ENCODE measurements around the gene LRP3.
A peak's percentile ranks its signal among the peaks of the same experiment; 100 is the strongest.
"Not testable (repeated sequence)": the region's sequence is repeated elsewhere in the genome, so short reads cannot be mapped to it uniquely, and the experiment has no call there.

Gene LRP3

GRCh38 chr19:33159149-33159548 is 35.0 kb upstream of the LRP3 start:
- Histone ChIP-seq H3K27ac (ENCODE audit: low read depth, low read length, severe bottlenecking) (no peak overlapping the region), H3K4me3 (ENCODE audit: extremely low read depth, insufficient read depth, low read length, poor library complexity, severe bottlenecking) (no peak overlapping the region), H3K36me3 (ENCODE audit: control insufficient read depth, insufficient read depth, low read length) (no peaks in the 10 kb centered on the region), H3K9me3 (ENCODE audit: control insufficient read depth, low read length) (no peaks in the 10 kb centered on the region), H3K4me1 (ENCODE audit: control insufficient read depth, insufficient read depth, low read length, poor library complexity, severe bottlenecking) (no peaks in the 10 kb centered on the region)
- no CpG with 5 or more reads among the region's 4 CpGs for WGBS, 2 experiments (ENCODE audit: insufficient coverage in 2 of 2)

- H3K4me3 ChIP-seq (ENCODE audit: extremely low read depth, insufficient read depth, low read length, poor library complexity, severe bottlenecking), result no peak overlapping the region
- H3K4me1 ChIP-seq (ENCODE audit: control insufficient read depth, insufficient read depth, low read length, poor library complexity, severe bottlenecking), result no peaks in the 10 kb centered on the region
- WGBS, 2 experiments (ENCODE audit: insufficient coverage in 2 of 2), result 84 to 87% methylated on average over 6 to 8 of the region's 8 CpGs
- no peak overlapping the region for H3K27ac ChIP-seq (ENCODE audit: low read depth, low read length, severe bottlenecking)
- no peaks in the 10 kb centered on the region for H3K36me3 ChIP-seq (ENCODE audit: control insufficient read depth, insufficient read depth, low read length)
- no peaks in the 10 kb centered on the region for H3K9me3 ChIP-seq (ENCODE audit: control insufficient read depth, low read length)
Measured at GRCh38 chr19:33159893-33160292, 34.2 kb upstream of the LRP3 start.

- no peak overlapping the region for H3K4me3 ChIP-seq (ENCODE audit: extremely low read depth, insufficient read depth, low read length, poor library complexity, severe bottlenecking)
- WGBS, 2 experiments (ENCODE audit: insufficient coverage in 2 of 2), result 85 to 92% methylated on average over 4 of the region's 4 CpGs
- H3K27ac ChIP-seq (ENCODE audit: low read depth, low read length, severe bottlenecking), result no peak overlapping the region
- H3K9me3 ChIP-seq (ENCODE audit: control insufficient read depth, low read length), result no peaks in the 10 kb centered on the region
- no peaks in the 10 kb centered on the region for H3K36me3 ChIP-seq (ENCODE audit: control insufficient read depth, insufficient read depth, low read length)
- H3K4me1 ChIP-seq (ENCODE audit: control insufficient read depth, insufficient read depth, low read length, poor library complexity, severe bottlenecking), result no peaks in the 10 kb centered on the region
Measured at GRCh38 chr19:33161201-33161600, 32.9 kb upstream of the LRP3 start.

- no peaks in the 10 kb centered on the region for H3K36me3 ChIP-seq (ENCODE audit: control insufficient read depth, insufficient read depth, low read length)
- H3K9me3 ChIP-seq (ENCODE audit: control insufficient read depth, low read length), result no peaks in the 10 kb centered on the region
- no peaks in the 10 kb centered on the region for H3K4me1 ChIP-seq (ENCODE audit: control insufficient read depth, insufficient read depth, low read length, poor library complexity, severe bottlenecking)
- 95 to 100% methylated on average over 1 to 2 of the region's 6 CpGs for WGBS, 2 experiments (ENCODE audit: insufficient coverage in 2 of 2)
- H3K27ac ChIP-seq (ENCODE audit: low read depth, low read length, severe bottlenecking), result no peak overlapping the region
- no peak overlapping the region for H3K4me3 ChIP-seq (ENCODE audit: extremely low read depth, insufficient read depth, low read length, poor library complexity, severe bottlenecking)
Measured at GRCh38 chr19:33163481-33163880, 30.6 kb upstream of the LRP3 start.

- 77 to 87% methylated on average over 4 to 5 of the region's 6 CpGs for WGBS, 2 experiments (ENCODE audit: insufficient coverage in 2 of 2)
- H3K36me3 ChIP-seq (ENCODE audit: control insufficient read depth, insufficient read depth, low read length); H3K27ac ChIP-seq (ENCODE audit: low read depth, low read length, severe bottlenecking); H3K4me1 ChIP-seq (ENCODE audit: control insufficient read depth, insufficient read depth, low read length, poor library complexity, severe bottlenecking); H3K4me3 ChIP-seq (ENCODE audit: extremely low read depth, insufficient read depth, low read length, poor library complexity, severe bottlenecking); H3K9me3 ChIP-seq (ENCODE audit: control insufficient read depth, low read length): not testable (repeated sequence)
Measured at GRCh38 chr19:33166037-33166436, 28.1 kb upstream of the LRP3 start.

GRCh38 chr19:33167438-33167837 is 26.7 kb upstream of the LRP3 start:
- Histone ChIP-seq H3K9me3 (ENCODE audit: control insufficient read depth, low read length) (no peaks in the 10 kb centered on the region), H3K27ac (ENCODE audit: low read depth, low read length, severe bottlenecking) (no peak overlapping the region), H3K36me3 (ENCODE audit: control insufficient read depth, insufficient read depth, low read length) (no peaks in the 10 kb centered on the region), H3K4me3 (ENCODE audit: extremely low read depth, insufficient read depth, low read length, poor library complexity, severe bottlenecking) (no peak overlapping the region), H3K4me1 (ENCODE audit: control insufficient read depth, insufficient read depth, low read length, poor library complexity, severe bottlenecking) (no peaks in the 10 kb centered on the region)
- 89 to 100% methylated on average over 1 of the region's 1 CpG for WGBS, 2 experiments (ENCODE audit: insufficient coverage in 2 of 2)

- H3K36me3 ChIP-seq (ENCODE audit: control insufficient read depth, insufficient read depth, low read length), result no peaks in the 10 kb centered on the region
- H3K27ac ChIP-seq (ENCODE audit: low read depth, low read length, severe bottlenecking), result no peak overlapping the region
- no CpG with 5 or more reads among the region's 1 CpG for WGBS, 2 experiments (ENCODE audit: insufficient coverage in 2 of 2)
- no peak overlapping the region for H3K4me3 ChIP-seq (ENCODE audit: extremely low read depth, insufficient read depth, low read length, poor library complexity, severe bottlenecking)
- no peaks in the 10 kb centered on the region for H3K9me3 ChIP-seq (ENCODE audit: control insufficient read depth, low read length)
- H3K4me1 ChIP-seq (ENCODE audit: control insufficient read depth, insufficient read depth, low read length, poor library complexity, severe bottlenecking), result no peaks in the 10 kb centered on the region
Measured at GRCh38 chr19:33168528-33168927, 25.6 kb upstream of the LRP3 start.

GRCh38 chr19:33171222-33171795 is 22.8 kb upstream of the LRP3 start:
- Histone ChIP-seq H3K4me1 (ENCODE audit: control insufficient read depth, insufficient read depth, low read length, poor library complexity, severe bottlenecking) (peaks cover 7% of the 10 kb centered on the region), H3K36me3 (ENCODE audit: control insufficient read depth, insufficient read depth, low read length) (no peaks in the 10 kb centered on the region), H3K27ac (ENCODE audit: low read depth, low read length, severe bottlenecking) (no peak overlapping the region), H3K9me3 (ENCODE audit: control insufficient read depth, low read length) (no peaks in the 10 kb centered on the region), H3K4me3 (ENCODE audit: extremely low read depth, insufficient read depth, low read length, poor library complexity, severe bottlenecking) (no peak overlapping the region)
- 83% methylated on average over 1 of the region's 1 CpG; no CpG with 5 or more reads in 1 of the 2 experiments for WGBS, 2 experiments (ENCODE audit: insufficient coverage in 2 of 2)

- H3K27ac ChIP-seq (ENCODE audit: low read depth, low read length, severe bottlenecking), result no peak overlapping the region
- no peaks in the 10 kb centered on the region for H3K9me3 ChIP-seq (ENCODE audit: control insufficient read depth, low read length)
- H3K4me1 ChIP-seq (ENCODE audit: control insufficient read depth, insufficient read depth, low read length, poor library complexity, severe bottlenecking), result peaks cover 7% of the 10 kb centered on the region
- WGBS, 2 experiments (ENCODE audit: insufficient coverage in 2 of 2), result 96 to 98% methylated on average over 5 of the region's 6 CpGs
- no peak overlapping the region for H3K4me3 ChIP-seq (ENCODE audit: extremely low read depth, insufficient read depth, low read length, poor library complexity, severe bottlenecking)
- H3K36me3 ChIP-seq (ENCODE audit: control insufficient read depth, insufficient read depth, low read length), result no peaks in the 10 kb centered on the region
Measured at GRCh38 chr19:33171916-33172359, 22.2 kb upstream of the LRP3 start.

- Histone ChIP-seq H3K36me3 (ENCODE audit: control insufficient read depth, insufficient read depth, low read length) (no peaks in the 10 kb centered on the region), H3K9me3 (ENCODE audit: control insufficient read depth, low read length) (no peaks in the 10 kb centered on the region), H3K4me1 (ENCODE audit: control insufficient read depth, insufficient read depth, low read length, poor library complexity, severe bottlenecking) (peaks cover 7% of the 10 kb centered on the region), H3K4me3 (ENCODE audit: extremely low read depth, insufficient read depth, low read length, poor library complexity, severe bottlenecking) (no peak overlapping the region), H3K27ac (ENCODE audit: low read depth, low read length, severe bottlenecking) (no peak overlapping the region)
- 90 to 100% methylated on average over 3 to 5 of the region's 5 CpGs for WGBS, 2 experiments (ENCODE audit: insufficient coverage in 2 of 2)
Measured at GRCh38 chr19:33174186-33174585, 19.9 kb upstream of the LRP3 start.

GRCh38 chr19:33175156-33175782 is 18.9 kb upstream of the LRP3 start:
- Histone ChIP-seq H3K9me3 (ENCODE audit: control insufficient read depth, low read length) (no peaks in the 10 kb centered on the region), H3K4me3 (ENCODE audit: extremely low read depth, insufficient read depth, low read length, poor library complexity, severe bottlenecking) (peak overlapping the region; percentile 80), H3K27ac (ENCODE audit: low read depth, low read length, severe bottlenecking) (no peak overlapping the region), H3K36me3 (ENCODE audit: control insufficient read depth, insufficient read depth, low read length) (no peaks in the 10 kb centered on the region), H3K4me1 (ENCODE audit: control insufficient read depth, insufficient read depth, low read length, poor library complexity, severe bottlenecking) (peaks cover 7% of the 10 kb centered on the region)
- WGBS, 2 experiments (ENCODE audit: insufficient coverage in 2 of 2), result 90 to 94% methylated on average over 9 to 10 of the region's 10 CpGs

All from mesodermal cell (in vitro differentiated cells).